ENCODE measurements around the gene NAT14.

The NAT14 gene

DNA sequence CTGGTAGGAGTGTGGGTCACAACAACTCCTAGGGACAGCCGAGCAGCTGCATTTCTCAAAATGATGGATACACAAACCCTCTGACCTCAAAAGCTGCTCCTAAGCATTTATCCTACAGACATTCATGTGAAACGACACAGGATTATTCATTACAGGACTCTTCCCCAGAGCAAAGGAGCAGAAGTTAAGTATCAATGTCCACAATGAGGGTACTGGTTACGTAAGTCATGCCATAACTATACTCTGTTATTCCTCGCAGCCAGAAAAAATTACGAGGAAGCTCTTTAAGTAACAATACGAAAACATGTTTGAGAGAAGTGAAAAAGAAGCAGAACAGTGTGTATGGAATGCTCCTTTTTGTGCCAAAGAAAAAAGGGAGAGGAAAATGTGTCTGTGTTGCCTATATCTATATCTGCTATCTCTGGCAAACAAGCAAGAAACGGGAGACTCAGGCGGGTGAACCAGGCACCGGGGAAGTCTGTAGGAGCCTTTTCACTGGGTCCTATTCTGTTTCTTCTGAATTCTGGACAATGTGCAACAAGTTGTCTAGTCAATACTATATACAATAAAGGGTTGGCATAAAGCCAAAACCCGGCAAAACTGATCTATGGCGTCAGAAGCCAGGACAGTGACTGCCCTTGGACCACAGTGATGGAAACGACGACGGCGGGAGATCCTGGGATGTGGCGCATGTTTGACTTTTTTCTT is 24.9 kb upstream of the NAT14 start:
- H3K4me3 ChIP-seq (ENCODE audit: low read length), result no peak overlapping the region; the same call in 1 of the 2 replicates
- no peak for TF ChIP-seq ZNF274 (IDR thresholded peaks at IDR 0.05; ENCODE audit: low read depth, low read length)

DNA sequence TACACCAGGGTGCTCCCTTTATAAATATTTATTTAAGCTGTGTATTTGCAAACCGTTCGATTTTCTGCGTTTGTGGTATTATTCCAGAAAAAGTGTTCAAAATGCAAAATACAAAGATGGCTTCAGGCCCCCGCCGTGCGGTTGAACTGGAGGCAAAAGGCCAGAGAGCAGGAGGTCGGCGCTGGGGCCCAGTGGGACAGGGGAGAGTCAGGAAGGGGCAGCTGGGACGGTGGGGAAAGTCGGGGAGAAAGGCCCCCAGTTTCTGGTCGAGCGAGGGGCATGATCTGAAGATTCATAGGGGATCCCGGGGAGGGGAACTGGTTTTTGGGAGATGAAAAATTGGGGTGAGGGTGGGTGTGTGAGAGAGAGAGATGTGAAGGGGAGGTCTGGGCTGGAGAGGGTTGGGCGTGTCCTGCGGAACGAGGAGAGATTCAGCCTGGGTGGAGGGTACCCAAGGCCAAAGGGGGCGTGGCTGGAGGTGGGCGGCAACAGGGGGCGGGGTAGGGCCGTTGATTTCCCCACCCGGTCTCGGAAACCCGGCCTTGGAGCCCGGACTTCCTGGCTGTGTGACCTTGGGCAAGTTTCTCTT is 24.2 kb upstream of the NAT14 start:
- peak overlapping the region; percentile 79 for H3K4me3 ChIP-seq (ENCODE audit: low read length)
- TF ChIP-seq ZNF274 (IDR thresholded peaks at IDR 0.05; ENCODE audit: low read depth, low read length), result no peak

DNA sequence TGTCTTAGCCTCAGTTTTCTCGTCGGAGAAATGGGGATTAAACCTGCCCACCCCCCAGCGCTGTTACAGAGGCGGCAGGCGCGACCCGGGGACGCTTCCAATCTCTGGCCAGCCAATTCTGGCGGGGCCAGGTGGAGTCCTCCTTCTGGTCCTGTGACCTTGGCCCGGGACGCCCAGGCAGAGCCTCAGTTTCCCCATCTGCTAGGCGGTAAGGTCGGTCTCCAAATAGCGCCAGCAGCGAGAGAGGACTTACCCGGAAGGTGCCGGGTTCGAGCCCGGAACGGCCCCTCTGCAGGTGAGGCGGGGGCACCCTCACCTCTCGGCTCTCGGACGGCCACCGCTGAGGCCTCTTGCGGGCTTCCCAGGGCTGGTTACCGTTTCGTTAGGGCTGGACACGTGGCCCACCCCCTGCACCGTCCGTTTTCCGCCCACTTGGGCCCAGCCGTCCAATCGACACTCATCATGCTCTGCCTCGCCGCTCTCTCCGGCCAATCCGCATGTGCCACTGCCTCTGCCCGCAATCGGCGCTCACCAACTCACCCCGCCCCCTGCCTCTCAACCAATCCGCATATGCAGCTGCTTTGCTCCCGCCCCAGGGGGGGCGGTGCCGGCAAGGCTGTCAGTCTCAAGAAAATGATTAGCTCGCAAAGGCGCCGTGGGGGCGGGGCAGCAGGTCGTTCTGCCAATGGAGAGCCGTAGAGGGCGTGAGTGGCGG is 23.6 kb upstream of the NAT14 start, which contains the start of gene ISOC2:
ISOC2 (minus strand) TSS at position 384 of the 715 bp plus-strand sequence. CDS start 5,156 bp downstream, outside the sequence.
- peak within 1 kb of the TSS; percentile 79 for H3K4me3 ChIP-seq (ENCODE audit: low read length)

DNA sequence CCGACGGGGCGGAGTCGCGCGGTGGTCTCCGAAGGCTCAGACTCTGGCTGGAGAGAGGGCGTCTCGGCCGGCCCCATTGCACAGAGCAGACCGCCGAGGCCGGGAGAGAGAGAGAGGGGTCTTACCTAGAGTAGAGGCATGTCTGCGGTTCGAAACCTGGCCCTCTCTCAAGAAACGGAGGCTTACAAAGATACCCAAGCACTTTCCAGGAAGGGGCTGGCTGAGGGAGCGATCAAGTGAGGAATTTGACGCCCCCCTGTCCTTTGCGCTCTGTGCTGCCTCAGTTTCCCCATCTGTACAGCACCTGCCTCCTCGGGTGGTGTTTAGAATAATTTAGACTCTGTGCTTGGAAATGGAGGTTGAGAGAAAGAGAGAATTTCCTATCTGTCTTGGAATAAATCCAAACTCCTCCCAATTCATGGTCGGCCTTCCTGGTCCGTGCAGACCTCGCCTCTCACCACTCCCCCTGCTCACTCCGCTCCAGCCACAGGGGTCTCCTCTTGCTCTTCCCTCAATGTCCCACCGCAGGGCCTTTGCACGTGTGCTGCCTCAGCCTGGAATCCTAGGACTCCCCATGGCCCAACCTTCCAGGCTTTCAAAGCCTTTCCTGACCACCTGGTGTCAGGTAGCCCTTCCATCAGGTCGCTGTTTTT is 22.9 kb upstream of the NAT14 start:
- peak overlapping the region; percentile 69; the same call in 1 of the 2 replicates for H3K4me3 ChIP-seq (ENCODE audit: low read length)
- no peak for TF ChIP-seq ZNF274 (IDR thresholded peaks at IDR 0.05; ENCODE audit: low read depth, low read length)

More for the DNA sequence above, 23.6 kb upstream of the NAT14 start, which contains the start of gene ISOC2:
- TF ChIP-seq ZNF274 (IDR thresholded peaks at IDR 0.05; ENCODE audit: low read depth, low read length), result no peak

DNA sequence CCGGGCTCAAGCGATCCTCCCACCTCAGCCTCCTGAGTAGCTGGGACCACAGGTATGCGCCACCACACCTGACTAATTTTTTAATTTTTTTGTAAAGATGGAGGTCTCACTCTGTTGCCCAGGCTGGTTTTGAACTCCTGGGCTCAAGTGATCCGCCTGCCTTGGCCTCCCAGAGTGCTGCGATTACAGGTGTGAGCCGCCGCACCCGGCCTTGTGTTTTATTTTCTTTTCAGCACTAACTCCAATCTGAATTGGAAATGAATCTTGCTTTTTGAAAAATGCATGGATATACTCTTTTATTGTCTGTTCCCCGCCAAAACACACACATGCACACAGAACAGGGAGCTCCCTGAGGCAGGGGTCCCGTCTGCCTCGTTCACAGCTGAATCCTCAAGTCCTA is 22.3 kb upstream of the NAT14 start:
- TF ChIP-seq ZNF274 (IDR thresholded peaks at IDR 0.05; ENCODE audit: low read depth, low read length), result no peak
- no peak overlapping the region for H3K4me3 ChIP-seq (ENCODE audit: low read length)

DNA sequence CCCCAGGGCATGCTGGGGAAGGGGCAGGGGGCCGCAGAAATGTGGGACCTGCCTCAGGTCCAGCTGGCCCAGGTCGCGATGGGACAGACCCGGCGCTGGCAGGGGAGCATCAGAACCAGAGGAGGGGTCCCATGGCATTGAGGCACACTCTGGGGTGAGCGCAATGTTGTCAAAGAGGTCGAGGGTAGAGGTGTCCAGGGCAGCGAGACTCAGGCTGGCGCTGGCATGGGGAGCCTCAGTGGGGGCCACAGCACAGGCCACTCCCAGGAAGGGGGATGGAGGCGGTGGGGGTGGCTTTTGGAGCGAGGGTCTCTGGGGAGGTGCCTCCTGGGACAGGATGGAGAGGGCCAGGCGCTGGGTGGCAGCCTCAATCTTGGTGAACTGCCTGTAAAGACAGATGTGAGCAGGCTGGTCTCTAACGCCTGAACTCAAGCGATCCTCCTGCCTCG is 21.4 kb upstream of the NAT14 start:
- no peak overlapping the region for H3K4me3 ChIP-seq (ENCODE audit: low read length)
- no peak for TF ChIP-seq ZNF274 (IDR thresholded peaks at IDR 0.05; ENCODE audit: low read depth, low read length)

DNA sequence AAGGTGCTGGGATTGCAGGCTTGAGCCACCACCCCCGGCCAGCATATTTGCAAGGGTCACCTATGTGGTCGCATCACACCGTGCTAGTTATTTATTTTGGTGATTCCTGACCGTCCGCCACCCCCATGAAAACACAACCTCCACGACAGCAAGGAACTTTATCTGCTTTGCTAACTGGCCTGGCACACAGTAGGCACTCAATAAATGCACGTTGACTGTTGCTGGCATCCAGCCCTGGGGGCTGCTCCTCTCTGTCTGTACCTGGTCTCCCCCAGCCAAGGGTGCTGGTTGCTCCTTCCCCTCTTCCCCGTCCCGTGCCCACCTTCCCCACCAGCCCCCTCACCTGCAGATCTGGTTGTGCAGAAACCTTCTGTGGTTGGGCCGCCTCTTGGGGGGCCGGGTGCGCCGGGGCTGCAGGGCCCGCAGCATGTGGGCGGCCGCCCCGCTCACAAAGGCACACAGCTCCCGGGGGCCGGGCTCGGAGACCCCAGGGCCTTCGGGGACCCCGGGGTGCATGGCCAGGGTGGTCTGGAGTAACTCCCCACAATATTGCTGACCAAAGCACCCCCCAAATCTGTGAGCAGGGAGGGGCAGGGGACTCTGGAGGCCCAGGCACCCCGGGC is 20.8 kb upstream of the NAT14 start:
- H3K4me3 ChIP-seq (ENCODE audit: low read length), result no peak overlapping the region
- no peak for TF ChIP-seq ZNF274 (IDR thresholded peaks at IDR 0.05; ENCODE audit: low read depth, low read length)

DNA sequence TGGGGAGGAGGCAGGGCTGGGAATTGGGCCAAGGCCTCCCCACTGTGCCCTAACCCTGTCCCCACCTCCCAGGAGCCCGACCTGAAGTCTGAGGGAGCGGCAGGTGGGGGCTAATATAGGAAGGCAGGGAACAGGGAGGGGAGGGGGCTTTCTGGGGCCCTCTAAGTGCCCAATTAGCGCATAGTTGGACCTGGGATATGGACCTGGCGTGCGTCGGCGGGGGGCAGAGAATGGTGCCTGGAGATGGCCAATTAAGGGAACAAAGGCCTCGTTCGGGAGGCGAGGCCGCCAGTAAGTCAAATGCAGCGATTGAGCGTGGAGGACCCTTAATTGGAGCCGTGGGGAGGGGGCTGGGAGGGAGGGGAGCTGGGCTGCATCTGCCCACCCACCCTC is 20.3 kb upstream of the NAT14 start, which contains the start of gene C19orf85:
C19orf85 (minus strand) TSS at position 90 of the 393 bp plus-strand sequence. CDS start 197 bp downstream, outside the sequence.
- no peak within 1 kb of the TSS for H3K4me3 ChIP-seq (ENCODE audit: low read length)

DNA sequence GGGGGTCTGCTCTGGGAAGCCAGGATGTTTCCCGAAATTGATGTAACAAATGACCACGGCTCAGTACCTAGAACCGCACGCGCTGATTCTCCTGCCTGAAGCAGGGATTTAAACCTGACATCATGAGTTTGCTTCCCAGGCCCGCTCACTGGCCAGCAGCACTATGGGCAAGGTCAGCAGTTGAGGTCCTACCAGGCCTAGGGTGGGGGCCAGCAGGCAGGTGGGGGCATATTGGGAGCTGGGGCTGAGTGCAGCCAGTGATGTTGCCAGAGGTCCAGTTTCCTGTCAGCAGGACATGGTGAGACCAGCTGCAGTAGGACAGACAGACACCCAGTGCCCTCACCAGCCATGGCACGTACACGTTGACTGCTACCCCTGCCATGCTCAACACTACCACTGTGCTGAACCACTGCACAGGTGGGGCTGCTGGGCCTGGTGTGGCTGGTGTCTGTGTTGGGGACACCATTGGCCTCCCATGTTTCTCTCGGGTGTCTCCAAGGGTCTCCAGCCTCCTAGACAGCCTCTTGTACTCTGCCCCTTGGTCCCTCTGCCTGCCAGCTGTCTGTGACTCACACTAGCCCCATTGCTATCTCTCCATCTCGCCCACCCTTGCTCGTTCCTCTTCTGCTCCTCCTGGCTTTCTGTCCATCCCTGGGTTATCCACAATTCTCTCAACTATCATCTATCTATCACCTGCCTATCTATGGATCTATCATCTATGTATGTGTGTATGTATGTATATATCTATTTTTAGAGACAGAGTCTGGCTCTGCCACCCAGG is 19.3 kb upstream of the NAT14 start:
- no peak overlapping the region for H3K4me3 ChIP-seq (ENCODE audit: low read length)
- no peak for TF ChIP-seq ZNF274 (IDR thresholded peaks at IDR 0.05; ENCODE audit: low read depth, low read length)

More for the DNA sequence above, 20.3 kb upstream of the NAT14 start, which contains the start of gene C19orf85:
- no peak for TF ChIP-seq ZNF274 (IDR thresholded peaks at IDR 0.05; ENCODE audit: low read depth, low read length)

DNA sequence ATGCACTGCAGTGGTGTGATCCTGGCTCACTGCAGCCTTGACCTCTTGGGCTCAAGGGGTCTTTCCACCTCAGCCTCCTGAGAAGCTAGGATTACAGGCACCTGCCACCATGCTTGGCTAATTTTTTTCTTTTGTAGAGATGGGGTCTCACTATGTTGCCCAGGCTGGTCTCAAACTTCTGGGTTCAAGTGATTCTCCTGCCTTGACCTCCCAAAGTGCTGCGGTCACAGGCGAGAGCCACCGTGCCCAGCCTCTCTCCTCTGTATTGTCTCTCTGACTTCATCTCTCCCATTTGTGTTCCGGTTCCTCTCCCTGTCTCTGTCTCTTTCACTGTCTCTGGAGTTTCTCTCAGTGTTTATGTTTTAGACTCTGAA is 18.8 kb upstream of the NAT14 start:
- H3K4me3 ChIP-seq (ENCODE audit: low read length), result no peak overlapping the region
- no peak for TF ChIP-seq ZNF274 (IDR thresholded peaks at IDR 0.05; ENCODE audit: low read depth, low read length)

DNA sequence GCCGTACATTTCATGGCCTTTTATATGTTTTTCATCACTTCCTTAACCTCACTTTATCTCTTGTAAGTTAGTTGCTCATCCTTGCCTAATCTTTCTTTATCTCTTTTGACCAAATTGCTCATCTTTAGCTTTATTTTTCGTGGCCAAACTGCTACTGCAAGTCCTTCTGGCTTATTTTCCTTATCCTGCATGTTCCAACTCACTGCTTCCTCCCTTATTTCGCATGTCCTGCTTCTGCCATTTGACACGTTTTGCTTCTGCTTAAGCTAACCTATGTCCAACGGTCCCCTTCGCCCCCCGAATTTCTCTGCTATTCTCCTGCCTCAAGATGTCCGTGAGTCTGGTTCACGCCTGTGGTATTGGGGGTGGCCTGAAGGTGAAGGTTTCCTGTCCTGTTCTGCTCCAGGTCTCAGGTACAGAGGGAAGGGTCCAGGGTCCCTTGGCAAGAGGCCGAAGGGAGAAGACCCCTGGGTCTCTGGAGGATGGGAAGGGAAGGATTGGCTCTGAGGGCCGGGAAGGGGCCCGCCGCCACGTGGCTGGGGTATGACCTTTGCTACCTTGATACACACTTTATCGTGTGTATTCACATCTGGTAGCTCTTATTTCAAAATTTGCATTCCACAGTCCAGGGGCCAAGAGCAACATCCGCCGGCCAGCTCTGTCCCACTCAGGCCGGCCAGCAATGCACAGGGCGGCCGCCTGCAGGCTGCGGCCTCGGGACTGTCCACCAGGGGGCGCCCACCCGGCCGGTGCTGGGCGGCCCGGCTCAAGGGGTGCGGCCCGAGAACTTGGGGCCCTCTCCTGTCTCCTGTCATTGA is 17.5 kb upstream of the NAT14 start:
- H3K4me3 ChIP-seq (ENCODE audit: low read length), result no peak overlapping the region
- TF ChIP-seq ZNF274 (IDR thresholded peaks at IDR 0.05; ENCODE audit: low read depth, low read length), result no peak

DNA sequence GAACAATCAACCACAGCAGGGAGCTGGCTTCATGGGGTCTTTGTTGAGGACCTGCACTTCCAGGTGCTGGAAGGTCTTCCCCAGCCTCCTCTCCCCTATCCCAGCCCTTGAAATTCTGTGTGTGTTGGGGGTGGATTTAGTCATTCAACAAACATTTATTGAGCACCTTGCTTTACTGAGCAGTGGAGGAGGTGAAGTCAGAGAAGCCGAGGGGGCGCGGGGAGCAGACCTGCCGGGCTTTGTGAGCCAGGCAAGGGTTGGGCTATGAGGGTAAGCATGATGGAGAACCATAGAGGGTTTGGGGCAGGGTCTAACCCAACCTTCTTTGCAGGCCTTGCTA is 17.0 kb upstream of the NAT14 start:
- no peak for TF ChIP-seq ZNF274 (IDR thresholded peaks at IDR 0.05; ENCODE audit: low read depth, low read length)

More for the DNA sequence above, 17.0 kb upstream of the NAT14 start:
- H3K4me3 ChIP-seq (ENCODE audit: low read length), result no peak overlapping the region

Measured in GM08714 (cell line).